Measurements from ENCODE around the gene TRAPPC14. TPM values are rescaled to one million over a fixed set of nuclear protein-coding genes. Genes with fewer than 3 reads are reported as not detected.

TRAPPC14 gene
- total and polyA plus RNA-seq, 9 of the 15 experiments (the other 6 are each of a cell fraction or from before 2014, with no cell fraction given): 0.42 to 45.9 (median 18.2) TPM

GRCh38 chr7:100190048-100190711 lies 31.7 kb upstream of the TRAPPC14 start (continued):
- TF ChIP-seq, protein P1, sequence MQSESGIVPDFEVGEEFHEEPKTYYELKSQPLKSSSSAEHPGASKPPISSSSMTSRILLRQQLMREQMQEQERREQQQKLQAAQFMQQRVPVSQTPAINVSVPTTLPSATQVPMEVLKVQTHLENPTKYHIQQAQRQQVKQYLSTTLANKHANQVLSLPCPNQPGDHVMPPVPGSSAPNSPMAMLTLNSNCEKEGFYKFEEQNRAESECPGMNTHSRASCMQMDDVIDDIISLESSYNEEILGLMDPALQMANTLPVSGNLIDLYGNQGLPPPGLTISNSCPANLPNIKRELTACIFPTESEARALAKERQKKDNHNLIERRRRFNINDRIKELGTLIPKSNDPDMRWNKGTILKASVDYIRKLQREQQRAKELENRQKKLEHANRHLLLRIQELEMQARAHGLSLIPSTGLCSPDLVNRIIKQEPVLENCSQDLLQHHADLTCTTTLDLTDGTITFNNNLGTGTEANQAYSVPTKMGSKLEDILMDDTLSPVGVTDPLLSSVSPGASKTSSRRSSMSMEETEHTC (IDR thresholded peaks at IDR 0.05): no peak
- no peak for TF ChIP-seq BACH1 (tag; IDR thresholded peaks at IDR 0.05)
- TF ChIP-seq DPF2 (IDR thresholded peaks at IDR 0.05): peak; percentile 52; the same call in 1 of the 2 replicates
- TF ChIP-seq SMARCE1 (IDR thresholded peaks at IDR 0.05): no peak
- TF ChIP-seq MEF2D (tag; conservative IDR thresholded peaks at IDR 0.05; ENCODE audit: low read depth): no peak
- TF ChIP-seq HINFP (tag; conservative IDR thresholded peaks at IDR 0.05; ENCODE audit: low read depth): 0 out of 2 replicates have a peak, but pooled peaks have one; percentile 3
- TF ChIP-seq CHD4 (IDR thresholded peaks at IDR 0.05; ENCODE audit: insufficient read depth, insufficient replicate concordance, low read depth, low read length, poor library complexity, severe bottlenecking): no peak
- TF ChIP-seq SRSF7 (optimal IDR thresholded peaks at IDR 0.05; ENCODE audit: low read depth, low read length): no peak
- no peak for TF ChIP-seq ZBTB7A (IDR thresholded peaks at IDR 0.05; ENCODE audit: borderline replicate concordance, control insufficient read depth, low read depth, low read length)
- no peak for TF ChIP-seq ZNF644 (tag; IDR thresholded peaks at IDR 0.05; ENCODE audit: low read depth)
- no peak for TF ChIP-seq ZKSCAN1 (IDR thresholded peaks at IDR 0.05; ENCODE audit: low read depth, low read length)
- no peak; the same call in 1 of the 2 replicates for TF ChIP-seq NBN (IDR thresholded peaks at IDR 0.05; ENCODE audit: low read depth)
- TF ChIP-seq NFRKB (IDR thresholded peaks at IDR 0.05; ENCODE audit: low read depth): peak; percentile 65; the same call in 1 of the 2 replicates
- TF ChIP-seq HOXB6 (CRISPR knock-in tag; IDR thresholded peaks at IDR 0.05; ENCODE audit: borderline replicate concordance): no peak
- TF ChIP-seq NR0B1 (IDR thresholded peaks at IDR 0.05; ENCODE audit: partially characterized antibody): no peak
- TF ChIP-seq ZNF263 (CRISPR knock-in tag; IDR thresholded peaks at IDR 0.05; ENCODE audit: borderline replicate concordance): no peak
- no peak for TF ChIP-seq RUNX1 (IDR thresholded peaks at IDR 0.05; ENCODE audit: low read depth)
- TF ChIP-seq, protein P2, sequence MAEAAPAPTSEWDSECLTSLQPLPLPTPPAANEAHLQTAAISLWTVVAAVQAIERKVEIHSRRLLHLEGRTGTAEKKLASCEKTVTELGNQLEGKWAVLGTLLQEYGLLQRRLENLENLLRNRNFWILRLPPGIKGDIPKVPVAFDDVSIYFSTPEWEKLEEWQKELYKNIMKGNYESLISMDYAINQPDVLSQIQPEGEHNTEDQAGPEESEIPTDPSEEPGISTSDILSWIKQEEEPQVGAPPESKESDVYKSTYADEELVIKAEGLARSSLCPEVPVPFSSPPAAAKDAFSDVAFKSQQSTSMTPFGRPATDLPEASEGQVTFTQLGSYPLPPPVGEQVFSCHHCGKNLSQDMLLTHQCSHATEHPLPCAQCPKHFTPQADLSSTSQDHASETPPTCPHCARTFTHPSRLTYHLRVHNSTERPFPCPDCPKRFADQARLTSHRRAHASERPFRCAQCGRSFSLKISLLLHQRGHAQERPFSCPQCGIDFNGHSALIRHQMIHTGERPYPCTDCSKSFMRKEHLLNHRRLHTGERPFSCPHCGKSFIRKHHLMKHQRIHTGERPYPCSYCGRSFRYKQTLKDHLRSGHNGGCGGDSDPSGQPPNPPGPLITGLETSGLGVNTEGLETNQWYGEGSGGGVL (CRISPR knock-in tag; IDR thresholded peaks at IDR 0.05): no peak
- TF ChIP-seq, protein P3, sequence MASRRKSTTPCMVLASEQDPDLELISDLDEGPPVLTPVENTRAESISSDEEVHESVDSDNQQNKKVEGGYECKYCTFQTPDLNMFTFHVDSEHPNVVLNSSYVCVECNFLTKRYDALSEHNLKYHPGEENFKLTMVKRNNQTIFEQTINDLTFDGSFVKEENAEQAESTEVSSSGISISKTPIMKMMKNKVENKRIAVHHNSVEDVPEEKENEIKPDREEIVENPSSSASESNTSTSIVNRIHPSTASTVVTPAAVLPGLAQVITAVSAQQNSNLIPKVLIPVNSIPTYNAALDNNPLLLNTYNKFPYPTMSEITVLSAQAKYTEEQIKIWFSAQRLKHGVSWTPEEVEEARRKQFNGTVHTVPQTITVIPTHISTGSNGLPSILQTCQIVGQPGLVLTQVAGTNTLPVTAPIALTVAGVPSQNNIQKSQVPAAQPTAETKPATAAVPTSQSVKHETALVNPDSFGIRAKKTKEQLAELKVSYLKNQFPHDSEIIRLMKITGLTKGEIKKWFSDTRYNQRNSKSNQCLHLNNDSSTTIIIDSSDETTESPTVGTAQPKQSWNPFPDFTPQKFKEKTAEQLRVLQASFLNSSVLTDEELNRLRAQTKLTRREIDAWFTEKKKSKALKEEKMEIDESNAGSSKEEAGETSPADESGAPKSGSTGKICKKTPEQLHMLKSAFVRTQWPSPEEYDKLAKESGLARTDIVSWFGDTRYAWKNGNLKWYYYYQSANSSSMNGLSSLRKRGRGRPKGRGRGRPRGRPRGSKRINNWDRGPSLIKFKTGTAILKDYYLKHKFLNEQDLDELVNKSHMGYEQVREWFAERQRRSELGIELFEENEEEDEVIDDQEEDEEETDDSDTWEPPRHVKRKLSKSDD (conservative IDR thresholded peaks at IDR 0.05; ENCODE audit: low read length): no peak
